HG02642 (cell line): ENCODE data around the gene FAM180B.
A peak's percentile ranks its signal among the peaks of the same experiment; 100 is the strongest.

Experiments
- ATAC-seq: cut with Tn5 transposase; IDR thresholded peaks from one replicate; pipeline ENCODE4 v1.9.1; 2021; ENCODE audit warnings: mild to moderate bottlenecking; ENCODE audit not compliant: unreplicated experiment, poor library complexity

Gene FAM180B

DNA sequence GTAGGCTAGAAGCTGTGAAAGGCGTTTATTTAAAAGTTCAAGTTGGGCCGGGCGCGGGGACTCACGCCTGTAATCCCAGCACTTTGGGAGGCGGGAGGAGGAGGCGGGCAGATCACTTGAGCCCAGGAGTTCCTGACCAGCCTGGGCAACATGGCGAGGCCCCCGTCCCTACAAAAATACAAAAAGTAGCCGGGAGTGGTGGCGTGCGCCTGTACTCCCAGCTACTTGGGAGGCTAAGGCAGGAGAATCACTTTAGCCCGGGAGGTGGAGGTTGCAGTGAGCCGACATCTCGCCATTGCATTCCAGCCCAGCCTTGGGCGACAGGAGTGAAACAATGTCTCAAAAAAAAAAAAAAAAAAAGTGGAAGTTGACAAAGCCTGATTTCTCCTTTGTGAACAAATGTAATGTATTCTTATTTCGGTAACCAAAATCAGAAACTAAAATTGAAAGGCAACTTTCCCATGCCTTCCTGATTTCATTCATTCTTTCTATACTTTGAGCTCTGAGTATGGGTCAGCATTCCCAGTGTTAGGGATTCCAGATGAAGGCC, 20.3 kb upstream of the FAM180B start:
- no peak for ATAC-seq

DNA sequence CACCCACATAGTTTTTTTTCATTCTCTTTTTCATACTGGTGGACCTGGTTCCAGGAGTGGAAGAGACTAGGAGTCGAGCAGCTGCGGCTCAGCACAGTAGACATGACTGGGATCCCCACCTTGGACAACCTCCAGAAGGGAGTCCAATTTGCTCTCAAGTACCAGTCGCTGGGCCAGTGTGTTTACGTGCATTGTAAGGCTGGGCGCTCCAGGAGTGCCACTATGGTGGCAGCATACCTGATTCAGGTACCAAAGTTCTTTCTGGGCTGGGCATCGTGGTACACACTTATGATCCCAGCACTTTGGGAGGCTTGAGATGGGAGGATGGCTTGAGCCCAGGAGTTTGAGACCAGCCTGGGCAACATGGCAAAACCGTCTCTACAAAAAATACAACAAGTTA, 16.8 kb upstream of the FAM180B start:
- no peak for ATAC-seq

- ATAC-seq = no peak
Measured at GRCh38 chr11:47570651-47571356, 15.7 kb upstream of the FAM180B start.

GRCh38 chr11:47571357-47571729, 15.1 kb upstream of the FAM180B start:
- no peak for ATAC-seq

- no peak for ATAC-seq
Measured at GRCh38 chr11:47571895-47572294, 14.6 kb upstream of the FAM180B start.

- no peak for ATAC-seq
Measured at GRCh38 chr11:47572715-47573255, 13.7 kb upstream of the FAM180B start.

GRCh38 chr11:47573321-47573720, 13.2 kb upstream of the FAM180B start:
- ATAC-seq = no peak

- no peak for ATAC-seq
Measured at GRCh38 chr11:47577460-47578041, 8.9 kb upstream of the FAM180B start.

DNA sequence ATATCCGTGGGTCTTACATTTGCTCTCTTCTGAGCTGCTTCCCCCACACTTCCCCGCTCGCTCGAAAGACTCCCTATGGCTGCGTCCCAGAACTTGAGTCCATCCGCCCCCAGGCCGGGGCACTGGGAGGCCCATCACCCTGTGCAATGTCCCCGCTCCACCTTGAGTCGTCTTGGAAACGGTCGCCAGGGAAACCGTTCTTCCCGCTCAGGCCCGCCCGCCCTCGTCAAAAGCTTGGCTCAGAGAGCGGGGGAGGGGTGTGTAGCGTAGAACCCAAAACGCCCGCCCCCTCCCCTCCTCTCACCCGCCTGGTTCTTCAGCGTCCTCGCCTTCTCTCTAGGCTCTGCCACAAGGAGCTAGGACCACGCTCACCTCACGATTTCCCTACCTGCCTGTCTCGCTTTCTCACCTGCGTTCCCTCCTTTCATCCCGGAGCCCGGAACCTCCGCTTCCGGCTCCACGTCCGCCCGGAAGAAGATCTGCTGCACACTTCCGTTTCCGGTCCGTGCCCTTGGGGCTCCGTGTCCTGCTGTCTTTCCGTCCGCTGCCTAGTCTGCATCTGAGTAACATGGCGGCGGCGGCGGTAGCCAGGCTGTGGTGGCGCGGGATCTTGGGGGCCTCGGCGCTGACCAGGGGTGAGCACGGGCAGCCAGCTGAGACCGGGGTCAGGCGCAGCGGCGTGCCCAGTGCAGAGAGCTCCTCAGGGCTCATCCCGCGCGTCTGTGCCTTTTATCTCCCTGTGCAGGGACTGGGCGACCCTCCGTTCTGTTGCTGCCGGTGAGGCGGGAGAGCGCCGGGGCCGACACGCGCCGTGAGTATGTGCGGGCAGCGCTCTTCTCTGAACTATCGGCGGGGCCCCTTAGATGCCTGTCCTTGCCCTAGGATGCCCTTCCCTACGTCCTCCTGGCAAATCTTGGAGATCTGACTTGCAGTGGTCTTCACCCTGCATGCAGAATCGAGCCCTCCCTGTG, 7.7 kb upstream of the FAM180B start, which contains the start of the genes KBTBD4 and NDUFS3:
KBTBD4 (minus strand) TSS at position 447 of the 971 bp plus-strand sequence; CDS start at position 428, 19 bp downstream.
NDUFS3 (plus strand) TSS at position 551 of the 971 bp plus-strand sequence; CDS start at position 569, 18 bp downstream.
- peak; percentile 95 for ATAC-seq

DNA sequence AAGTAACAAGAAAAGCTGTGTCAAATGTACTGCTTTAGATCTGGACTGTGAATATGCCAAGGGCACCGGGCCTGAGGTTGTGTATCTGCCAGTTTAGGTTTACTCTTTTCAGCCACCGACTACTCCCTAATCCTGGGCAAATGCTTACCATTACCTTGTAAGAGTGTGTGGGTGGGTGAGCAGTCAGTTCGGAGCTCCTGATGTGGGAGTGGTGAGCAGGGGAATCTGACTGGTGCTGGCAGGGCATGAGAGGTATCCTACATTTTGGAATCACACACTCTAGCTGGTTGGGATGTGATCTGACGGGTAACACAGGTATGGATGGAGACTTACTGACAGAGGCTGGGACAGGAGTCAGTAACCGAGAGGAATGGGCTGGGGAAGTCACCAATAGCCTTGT, 2.6 kb upstream of the FAM180B start:
- ATAC-seq = no peak

DNA sequence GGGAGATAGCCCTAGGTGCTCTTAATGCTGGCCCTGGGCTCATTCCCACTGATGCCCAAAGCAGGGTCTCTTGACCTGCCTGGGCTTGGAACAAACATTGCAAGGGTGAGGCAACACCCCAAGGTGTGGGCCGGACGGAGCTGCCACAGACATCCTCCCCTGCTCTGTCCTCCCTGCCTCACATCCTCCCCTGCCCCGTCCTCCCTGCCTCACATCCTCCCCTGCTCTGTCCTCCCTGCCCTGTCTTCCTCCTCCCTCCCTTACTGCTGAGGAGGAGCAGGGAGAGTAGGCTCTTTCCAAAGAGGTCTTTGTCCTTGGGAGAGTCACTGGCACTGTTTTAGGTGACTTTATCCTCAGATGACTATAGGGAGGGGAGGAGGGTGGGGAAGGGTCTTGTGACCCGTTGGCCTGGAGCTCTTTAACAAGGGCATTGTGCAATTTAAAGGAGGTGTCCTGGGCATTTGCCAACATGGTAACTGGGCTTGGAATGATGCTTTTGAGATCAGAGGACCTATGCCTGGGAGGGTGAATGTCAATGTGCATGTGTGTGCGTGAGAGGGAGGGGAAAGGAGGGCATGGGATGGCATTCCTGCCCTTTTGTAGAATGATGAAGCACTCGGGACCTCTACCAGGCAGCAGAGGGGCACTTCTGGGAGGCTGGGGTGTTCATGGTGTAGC, 700 bp downstream of the FAM180B start:
- ATAC-seq = no peak

DNA sequence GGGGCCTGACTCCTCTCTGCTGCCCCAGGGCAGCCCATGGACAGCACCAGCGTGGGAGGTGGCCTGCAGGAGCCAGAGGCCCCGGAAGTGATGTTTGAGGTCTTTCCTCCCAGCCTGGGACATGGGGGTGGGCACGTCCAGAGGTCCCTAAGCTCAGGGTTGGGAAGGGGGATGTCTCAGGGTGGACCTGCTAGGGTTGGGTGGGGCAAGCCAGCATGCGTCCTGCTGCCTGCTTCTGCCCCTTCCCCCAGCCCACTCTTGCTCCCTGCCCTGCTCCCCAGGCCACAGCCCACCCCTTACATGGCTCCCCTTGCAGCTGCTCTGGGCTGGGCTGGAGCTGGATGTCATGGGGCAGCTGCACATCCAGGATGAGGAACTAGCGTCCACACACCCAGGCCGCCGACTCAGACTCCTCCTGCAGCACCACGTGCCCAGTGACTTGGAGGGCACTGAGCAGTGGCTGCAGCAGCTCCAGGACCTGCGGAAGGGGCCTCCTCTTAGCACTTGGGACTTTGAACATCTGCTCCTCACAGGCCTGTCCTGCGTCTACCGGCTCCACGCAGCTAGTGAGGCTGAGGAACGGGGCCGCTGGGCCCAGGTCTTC, 1.3 kb downstream of the FAM180B start:
- ATAC-seq = no peak

DNA sequence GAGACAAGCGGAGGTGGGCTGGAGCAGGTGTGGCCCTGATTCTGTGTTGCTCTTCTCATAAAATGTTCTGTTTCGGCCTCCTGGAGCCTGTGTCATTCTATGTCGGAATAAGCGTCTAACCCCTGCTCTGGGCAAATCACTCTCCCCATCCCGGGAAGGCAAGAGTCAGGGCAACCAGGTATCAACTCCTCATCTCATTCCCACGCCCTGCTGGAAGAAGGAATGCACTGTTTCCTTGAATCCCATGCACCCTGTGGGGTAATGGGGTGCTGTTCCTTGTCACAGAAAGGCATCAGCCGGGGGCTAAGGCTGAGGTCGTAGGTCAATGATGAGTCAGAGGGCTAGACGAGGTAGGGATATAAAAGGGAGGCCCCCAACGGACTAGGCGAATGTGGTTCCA, 2.6 kb downstream of the FAM180B start:
- ATAC-seq = no peak

DNA sequence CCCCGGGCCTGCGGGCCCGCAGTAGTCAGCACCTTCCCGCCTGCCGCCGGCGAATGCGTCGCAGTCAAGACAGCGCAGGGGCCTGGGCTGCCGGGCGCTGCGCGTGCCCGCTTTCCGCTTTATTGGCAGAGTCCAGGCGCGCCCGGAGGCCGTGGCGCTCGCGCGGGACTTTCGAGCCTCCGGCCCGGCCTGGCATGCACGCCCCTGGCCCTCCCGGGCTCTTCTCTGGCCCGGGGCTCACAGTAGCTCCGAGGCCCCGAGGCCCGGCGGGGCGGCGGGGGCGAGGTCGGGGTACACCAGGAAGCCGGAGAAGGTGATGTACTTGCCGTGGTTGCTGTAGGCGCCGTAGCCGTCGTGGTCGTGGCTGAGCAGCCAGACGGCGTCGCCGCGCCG, 3.1 kb downstream of the FAM180B start:
- no peak for ATAC-seq

DNA sequence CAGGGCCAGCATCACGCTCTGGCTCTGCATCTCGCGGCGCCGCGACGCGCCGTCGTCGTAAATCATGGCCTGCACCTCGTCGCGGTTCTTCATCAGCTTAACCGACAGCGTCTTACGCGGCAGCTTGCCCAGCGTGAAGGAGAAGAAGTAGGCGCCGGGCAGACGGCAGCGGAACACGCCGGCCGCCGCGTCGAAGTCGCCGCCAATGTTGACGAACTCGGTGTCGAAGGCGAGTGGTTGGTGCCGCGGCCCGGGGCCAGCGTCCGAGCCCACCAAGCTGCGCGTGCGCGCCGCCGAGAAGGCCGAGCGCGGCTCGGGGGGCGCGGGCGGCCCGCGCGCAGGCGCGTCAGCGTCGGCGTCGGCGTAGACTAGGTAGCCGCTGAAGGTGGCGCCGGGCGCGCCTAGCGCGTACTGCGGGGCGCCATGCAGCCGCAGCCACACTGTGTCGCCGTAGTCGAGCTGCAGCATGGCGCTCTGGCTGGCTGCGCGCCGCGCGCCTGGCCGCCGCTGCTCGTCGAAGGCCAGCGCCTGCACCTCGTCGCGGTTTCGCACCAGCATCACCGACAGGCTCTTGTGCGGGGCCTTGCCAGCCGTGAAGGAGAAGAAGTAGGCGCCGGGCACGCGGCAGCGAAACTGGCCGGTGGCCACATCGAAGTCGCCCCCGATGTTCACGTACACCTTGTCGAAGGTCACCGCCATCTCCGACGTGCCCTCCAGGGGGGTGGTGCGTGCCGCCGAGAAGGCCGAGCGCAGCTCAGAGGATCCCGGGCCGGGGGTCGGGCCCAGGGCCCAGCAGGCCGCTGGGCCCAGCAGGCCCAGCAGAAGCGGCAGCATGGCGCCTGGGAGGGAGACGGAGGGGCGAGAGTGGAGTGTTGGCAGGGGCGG, 3.7 kb downstream of the FAM180B start:
- ATAC-seq = no peak

- no peak for ATAC-seq
Measured at GRCh38 chr11:47591764-47592163, 5.3 kb downstream of the FAM180B start.

DNA sequence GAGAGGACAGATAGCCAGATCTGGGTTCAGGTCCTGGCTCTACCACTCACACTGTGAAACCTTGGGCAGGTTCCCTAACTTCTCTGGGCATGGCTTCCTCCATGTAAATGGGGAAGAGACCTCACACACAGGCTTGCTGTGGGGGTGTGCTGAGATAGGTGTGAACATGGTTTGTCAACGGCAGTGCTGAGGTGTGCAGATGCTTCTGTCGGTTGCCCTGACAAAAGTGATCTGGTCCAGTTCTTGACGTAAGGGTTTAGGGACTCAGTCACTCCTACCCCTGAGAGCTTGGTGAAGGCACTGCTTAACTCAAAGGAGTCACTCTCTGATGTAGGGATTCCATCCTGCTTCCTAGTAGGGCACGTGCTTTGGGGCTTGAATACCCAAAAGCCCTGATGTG, 5.8 kb downstream of the FAM180B start:
- no peak for ATAC-seq

DNA sequence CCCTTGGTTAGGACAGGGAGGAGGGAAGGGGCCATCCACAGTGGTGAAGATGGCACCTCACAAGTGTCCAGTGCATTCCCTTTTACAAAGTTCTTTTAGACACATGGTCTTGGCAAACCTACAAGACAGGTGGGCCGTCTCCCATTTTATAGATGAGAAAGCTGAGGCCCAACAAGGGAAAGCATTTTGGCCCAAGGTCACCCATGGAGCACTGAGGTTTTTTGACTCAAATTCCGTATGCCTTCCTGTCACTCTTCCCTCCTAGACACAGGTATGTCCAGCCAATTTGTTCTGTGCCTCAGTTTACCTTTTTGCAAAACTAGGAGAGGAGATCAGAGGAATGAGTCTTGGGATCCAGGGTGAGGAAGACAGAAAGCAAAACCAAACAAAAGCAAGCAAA, 6.5 kb downstream of the FAM180B start:
- no peak for ATAC-seq
